GM23338 (cell line): ENCODE results near the gene B4GALT5. TPM values are rescaled to one million over a fixed set of nuclear protein-coding genes. Genes with fewer than 3 reads are reported as not detected.

ENCODE experiments used
- ATAC-seq: fragments of 200-7000 bp; cut with Tn5 transposase; 3 replicates; pipeline ENCODE4 v1.9.1; 2020
- DNase-seq: peaks from one replicate; pipeline ENCODE4 v3.0.0-alpha.2; 2015; ENCODE audit warnings: low spot score
- H2AFZ ChIP-seq: fragments of 200-600 bp; sonication (generic); 2 replicates; pipeline ENCODE4 v1.8.0; 2016; ENCODE audit warnings: antibody characterized with exemption, mild to moderate bottlenecking, moderate library complexity
- H3F3A ChIP-seq: fragments of 200-600 bp; sonication (generic); replicated peaks from 2 replicates; pipeline ENCODE4 v1.8.0; 2017; ENCODE audit warnings: antibody characterized with exemption, mixed run types, low read depth
- H3K27ac ChIP-seq: fragments of 200-600 bp; sonication (generic); 2 replicates; pipeline ENCODE4 v1.6.1; 2016; ENCODE audit warnings: low read depth
- H3K27me3 ChIP-seq: fragments of 200-600 bp; sonication (generic); 2 replicates; pipeline ENCODE4 v1.8.0; 2016; ENCODE audit warnings: mild to moderate bottlenecking, mixed run types, moderate library complexity; ENCODE audit not compliant: insufficient read depth
- H3K36me3 ChIP-seq: fragments of 200-600 bp; sonication (generic); 2 replicates; pipeline ENCODE4 v1.8.0; 2016; ENCODE audit warnings: mild to moderate bottlenecking; ENCODE audit not compliant: insufficient read depth
- H3K4me1 ChIP-seq: fragments of 200-600 bp; sonication (generic); 2 replicates; pipeline ENCODE4 v1.8.0; 2016; ENCODE audit warnings: mild to moderate bottlenecking, moderate library complexity; ENCODE audit not compliant: insufficient read depth
- H3K4me2 ChIP-seq: fragments of 200-600 bp; sonication (generic); 2 replicates; pipeline ENCODE4 v1.7.1; 2017; ENCODE audit warnings: mixed run types
- H3K4me3 ChIP-seq: fragments of 200-600 bp; sonication (generic); 2 replicates; pipeline ENCODE4 v1.6.1; 2016; ENCODE audit warnings: mixed run types
- H3K79me2 ChIP-seq: fragments of 200-600 bp; sonication (generic); replicated peaks from 2 replicates; pipeline ENCODE4 v1.8.0; 2017; ENCODE audit warnings: mild to moderate bottlenecking; ENCODE audit not compliant: insufficient read depth
- H3K9me2 ChIP-seq: fragments of 200-600 bp; sonication (generic); 2 replicates; pipeline ENCODE4 v1.8.0; 2017; ENCODE audit not compliant: insufficient read depth
- H4K20me1 ChIP-seq: fragments of 200-600 bp; sonication (generic); replicated peaks from 2 replicates; pipeline ENCODE4 v1.8.0; 2017; ENCODE audit warnings: mild to moderate bottlenecking; ENCODE audit not compliant: insufficient read depth
- H3K27ac Mint-ChIP-seq: 2 replicates; pipeline ENCODE4 v1.8.0; 2020; ENCODE audit warnings: inconsistent platforms, mild to moderate bottlenecking, moderate library complexity, mixed read lengths
- H3K27me3 Mint-ChIP-seq: 3 replicates; pipeline ENCODE4 v1.8.0; 2022; ENCODE audit warnings: low read depth, mild to moderate bottlenecking, moderate library complexity, mixed read lengths, inconsistent platforms; ENCODE audit not compliant: insufficient read depth, poor library complexity
- H3K36me3 Mint-ChIP-seq: 3 replicates; pipeline ENCODE4 v1.8.0; 2021; ENCODE audit warnings: low read depth, mild to moderate bottlenecking, inconsistent platforms, moderate library complexity, mixed read lengths
- H3K4me1 Mint-ChIP-seq: 3 replicates; pipeline ENCODE4 v1.8.0; 2020; ENCODE audit warnings: mild to moderate bottlenecking, inconsistent platforms, mixed read lengths
- H3K4me3 Mint-ChIP-seq: 3 replicates; pipeline ENCODE4 v1.8.0; 2021; ENCODE audit warnings: moderate library complexity, mild to moderate bottlenecking, inconsistent platforms, mixed read lengths
- H3K9me3 Mint-ChIP-seq: 3 replicates; pipeline ENCODE4 v1.8.0; 2020; ENCODE audit warnings: moderate library complexity, mild to moderate bottlenecking, inconsistent platforms, mixed read lengths
- EZH2 ChIP-seq: fragments of 200-600 bp; sonication (generic); IDR thresholded peaks from one replicate; pipeline ENCODE4 v1.8.0; 2017; ENCODE audit warnings: antibody characterized with exemption, mild to moderate bottlenecking, low read depth; ENCODE audit not compliant: unreplicated experiment
- JUNB ChIP-seq: IDR thresholded peaks from one replicate; pipeline ENCODE4 v1.6.1; 2016; ENCODE audit warnings: antibody characterized with exemption; ENCODE audit not compliant: unreplicated experiment
- NANOG ChIP-seq: IDR thresholded peaks from 2 replicates; pipeline ENCODE4 v1.6.1; 2016; ENCODE audit warnings: antibody characterized with exemption, borderline replicate concordance
- POLR2AphosphoS5 ChIP-seq: IDR thresholded peaks from 2 replicates; pipeline ENCODE4 v1.6.1; 2016; ENCODE audit warnings: antibody characterized with exemption, low read depth
- REST ChIP-seq: IDR thresholded peaks from one replicate; pipeline ENCODE4 v1.6.1; 2018; ENCODE audit warnings: antibody characterized with exemption; ENCODE audit not compliant: unreplicated experiment
- ZNF462 ChIP-seq: fragments of 250-450 bp; sonication (Bioruptor Pico); IDR thresholded peaks from 2 replicates; pipeline ENCODE4 v1.5.0; 2020; ENCODE audit warnings: mild to moderate bottlenecking, moderate library complexity
- polyA plus RNA-seq: library from polyadenylated mRNA; unstranded; fragments of >200 nt; fragmentation: Nextera tagmentation; extraction: Ambion mirVana; gene quantifications from 2 replicates; pipeline ENCODE4 v1.2.1, GENCODE V29; 2016
- total RNA-seq: library from RNA; depleted of rRNA; stranded (reverse); fragments of >200 nt; shearing (Covaris generic); gene quantifications from 2 replicates; pipeline ENCODE4 v1.2.3, GENCODE V29; 2014

The B4GALT5 gene
- total and polyA plus RNA-seq, 2 experiments from 2014 or later, result 19.1 to 50.3 TPM

- H3K9me3 Mint-ChIP-seq, result no peaks in the 10 kb centered on the region
- Histone ChIP-seq H3K36me3 (no peaks in the 10 kb centered on the region), H3K9me2 (no peaks in the 10 kb centered on the region), H4K20me1 (no peaks in the 10 kb centered on the region), H3K27ac (no peak overlapping the region), H3K4me2 (no peak overlapping the region), H3K27me3 (no peaks in the 10 kb centered on the region), H3K4me3 (no peak overlapping the region), H2AFZ (peak overlapping the region; percentile 52), H3K4me1 (peaks cover 12% of the 10 kb centered on the region), H3K79me2 (no peaks in the 10 kb centered on the region), H3F3A (0 out of 2 replicates have a peak, but pooled peaks cover 3% of the 10 kb centered on the region)
- H3K4me3 Mint-ChIP-seq, result no peak overlapping the region
- TF ChIP-seq REST (no peak), EZH2 (no peak), ZNF462 (CRISPR knock-in tag) (no peak), NANOG (no peak), JUNB (no peak), POLR2AphosphoS5 (no peak)
- ATAC-seq (peak; percentile 37), DNase-seq (no peak)
- H3K27ac Mint-ChIP-seq, result no peak overlapping the region
- no peaks in the 10 kb centered on the region for H3K27me3 Mint-ChIP-seq
- peaks cover 10% of the 10 kb centered on the region for H3K4me1 Mint-ChIP-seq
- H3K36me3 Mint-ChIP-seq, result no peaks in the 10 kb centered on the region
Measured at GRCh38 chr20:49747707-49748524, 34.2 kb upstream of the B4GALT5 start.
